Transverse colon (tissue), 4 donors: Measurements from ENCODE around the gene C8A. TPM values are rescaled to one million over a fixed set of nuclear protein-coding genes. Genes with fewer than 3 reads are reported as not detected.

Source experiments
- DNase-seq: peaks from one replicate; pipeline ENCODE4 v3.0.0-alpha.2; 2019
- H3K27ac ChIP-seq, 4 donors: fragments of 200-600 bp; sonication (generic); 2 replicates each; pipeline ENCODE4 v1.5.1; 2016 to 2018; ENCODE audit warnings: inconsistent platforms in 4 of 4
- H3K27me3 ChIP-seq: fragments of 200-600 bp; sonication (generic); 2 replicates; pipeline ENCODE4 v1.5.1; 2017; ENCODE audit warnings: inconsistent platforms
- H3K36me3 ChIP-seq, 4 donors: fragments of 200-600 bp; sonication (generic); 2 replicates each; pipeline ENCODE4 v1.5.1; 2017 to 2019; ENCODE audit warnings: inconsistent platforms in 4 of 4
- H3K4me1 ChIP-seq, 4 donors: fragments of 200-600 bp; sonication (generic); 2 replicates each; pipeline ENCODE4 v1.5.1; 2017 to 2020; ENCODE audit warnings: inconsistent platforms in 4 of 4
- H3K4me3 ChIP-seq, 4 donors: fragments of 200-600 bp; sonication (generic); 1 replicate in 1 of 4; 2 replicates in 3 of 4; pipeline versions ENCODE4 v1.5.1 to v1.6.1; 2017 to 2019; ENCODE audit warnings: inconsistent platforms in 4 of 4
- H3K9me3 ChIP-seq, 2 donors: fragments of 200-600 bp; sonication (generic); 2 replicates each; pipeline ENCODE4 v1.5.1; 2017 to 2019; ENCODE audit warnings: inconsistent platforms in 2 of 2
- CTCF ChIP-seq, 5 experiments: fragments of 200-600 bp in 3 of 5; fragments of 450-650 bp in 2 of 5; sonication (generic) in 3 of 5; IDR thresholded peaks; 1 replicate in 2 of 5; 2 replicates in 3 of 5; pipeline ENCODE4 v1.5.1; 2016 to 2017; ENCODE audit warnings: antibody characterized with exemption in 5 of 5, inconsistent platforms in 3 of 5, mild to moderate bottlenecking in 2 of 5, moderate library complexity in 1 of 5
- EP300 ChIP-seq: sonication (generic); formaldehyde crosslinking; IDR thresholded peaks from one replicate; pipeline ENCODE4 v1.6.1; 2017; ENCODE audit warnings: antibody characterized with exemption, low read depth
- POLR2A ChIP-seq: fragments of 450-650 bp; IDR thresholded peaks from one replicate; pipeline ENCODE4 v1.6.1; 2016; ENCODE audit warnings: antibody characterized with exemption, mild to moderate bottlenecking, moderate library complexity
- POLR2AphosphoS5 ChIP-seq, 3 donors: sonication (generic); formaldehyde crosslinking; IDR thresholded peaks; one replicate each; pipeline ENCODE4 v1.6.1; 2016; ENCODE audit warnings: antibody characterized with exemption in 3 of 3
- WGBS, 2 donors: methylation state at CpG; one replicate each; pipeline ENCODE4 v1.1.5; 2018; ENCODE audit warnings: low coverage in 1 of 2; 5-methylcytosine and 5-hydroxymethylcytosine counted together
- in situ Hi-C, 4 donors: fragments of 200-750 bp; cut with MboI; loops; one replicate each; pipeline versions ENCODE4 v1.15.0 to v1.15.1; 2017; ENCODE audit warnings: low sequenced_read_pairs in 3 of 4, low pct_ligation_motif_present in 1 of 4, low pct_unique_long_range_greater_than_20kb in 1 of 4
- intact Hi-C: fragments of 100-400 bp; cut with DNase I; formaldehyde crosslinking; loops from one replicate; pipeline ENCODE4 v1.15.1; 2023; ENCODE audit warnings: low total_unique reads
- total RNA-seq, 4 donors: library from RNA; depleted of rRNA; stranded (reverse); fragments of >200 nt; gene quantifications; one replicate each; pipeline ENCODE4 v1.1.0, GENCODE V29; 2016

Gene C8A
- total RNA-seq, 4 donors from 2014 or later: not detected

- Histone ChIP-seq H3K4me1 (no peaks in the 10 kb centered on the region), H3K4me3 (no peak overlapping the region), H3K27me3 (no peaks in the 10 kb centered on the region), H3K36me3 (no peaks in the 10 kb centered on the region), H3K9me3 (no peaks in the 10 kb centered on the region), H3K27ac (no peak overlapping the region)
- intact Hi-C loops (no loop called here), in situ Hi-C loops (no loop called here)
- DNase-seq: no peak
- no peak for TF ChIP-seq POLR2AphosphoS5 (IDR thresholded peaks at IDR 0.05)
- TF ChIP-seq POLR2A: no peak
- no peak for TF ChIP-seq EP300
- TF ChIP-seq CTCF (IDR thresholded peaks at IDR 0.05): no peak
- 32 to 50% methylated on average over 1 of the region's 1 CpG for WGBS, 2 donors
Observed at GRCh38 chr1:56921479-56921878, 66.9 kb downstream of the C8A start.

GRCh38 chr1:56922070-56922469 lies 67.5 kb downstream of the C8A start:
- Histone ChIP-seq H3K4me1 (no peaks in the 10 kb centered on the region), H3K4me3 (no peak overlapping the region), H3K36me3 (no peaks in the 10 kb centered on the region), H3K27ac (no peak overlapping the region), H3K9me3 (no peaks in the 10 kb centered on the region), H3K27me3 (no peaks in the 10 kb centered on the region)
- WGBS, 2 donors: 55 to 84% methylated on average over 4 of the region's 4 CpGs
- in situ Hi-C loops: no loop called here
- DNase-seq: no peak
- intact Hi-C loops: no loop called here
- TF ChIP-seq EP300 (no peak), CTCF (IDR thresholded peaks at IDR 0.05) (no peak), POLR2AphosphoS5 (IDR thresholded peaks at IDR 0.05) (no peak), POLR2A (no peak)

- in situ Hi-C loops: no loop called here
- Histone ChIP-seq H3K27me3 (no peaks in the 10 kb centered on the region), H3K27ac (no peak overlapping the region), H3K4me1 (no peaks in the 10 kb centered on the region), H3K9me3 (no peaks in the 10 kb centered on the region), H3K36me3 (no peaks in the 10 kb centered on the region), H3K4me3 (no peak overlapping the region)
- intact Hi-C loops: no loop called here
- TF ChIP-seq POLR2AphosphoS5 (IDR thresholded peaks at IDR 0.05) (no peak), EP300 (no peak), CTCF (IDR thresholded peaks at IDR 0.05) (no peak), POLR2A (no peak)
- DNase-seq: no peak
- 33 to 76% methylated on average over 1 of the region's 1 CpG for WGBS, 2 donors
Observed at GRCh38 chr1:56922507-56922906, 67.9 kb downstream of the C8A start.

GRCh38 chr1:56923201-56923600 lies 68.6 kb downstream of the C8A start:
- Histone ChIP-seq H3K4me3 (no peak overlapping the region), H3K27ac (no peak overlapping the region), H3K4me1 (no peaks in the 10 kb centered on the region), H3K36me3 (no peaks in the 10 kb centered on the region), H3K9me3 (no peaks in the 10 kb centered on the region), H3K27me3 (no peaks in the 10 kb centered on the region)
- TF ChIP-seq CTCF (IDR thresholded peaks at IDR 0.05): no peak
- no peak for TF ChIP-seq POLR2AphosphoS5 (IDR thresholded peaks at IDR 0.05)
- no peak for TF ChIP-seq EP300
- no peak for TF ChIP-seq POLR2A
- intact Hi-C loops: no loop called here
- no peak for DNase-seq
- 53 to 82% methylated on average over 3 of the region's 3 CpGs for WGBS, 2 donors
- in situ Hi-C loops: no loop called here
